Stimulated activated CD4-positive, alpha-beta T cell treated with anti-CD3 and anti-CD28 coated beads, Interleukin-12 subunit alpha, Interleukin-12 subunit beta, amount 100 ng/mL, for 24 hours (primary cell): ENCODE data around the gene GNG8.
"Not testable (repeated sequence)": the region's sequence is repeated elsewhere in the genome, so short reads cannot be mapped to it uniquely, and the experiment has no call there.

ENCODE experiments used
- DNase-seq, 2 experiments: peaks; one replicate each; pipeline ENCODE4 v3.0.0-alpha.2; 2020; ENCODE audit warnings: low read depth in 2 of 2

Gene GNG8

GRCh38 chr19:46646402-46646801, 10.4 kb upstream of the GNG8 start:
- no peak for DNase-seq

GRCh38 chr19:46644720-46645119, 8.7 kb upstream of the GNG8 start:
- DNase-seq, result no peak

- no peak for DNase-seq
Observed at GRCh38 chr19:46640656-46641055, 4.7 kb upstream of the GNG8 start.

- no peak for DNase-seq
Observed at GRCh38 chr19:46639358-46640182, 3.6 kb upstream of the GNG8 start.

- DNase-seq, result no peak
Observed at GRCh38 chr19:46637224-46637623, 1.2 kb upstream of the GNG8 start.

GRCh38 chr19:46634656-46635218, 1.3 kb downstream of the GNG8 start:
- no peak for DNase-seq

GRCh38 chr19:46634045-46634655, 1.9 kb downstream of the GNG8 start:
- DNase-seq, result peak; percentile 85 to 96

GRCh38 chr19:46633130-46633529, 2.9 kb downstream of the GNG8 start:
- no peak for DNase-seq

- DNase-seq, result no peak
Observed at GRCh38 chr19:46631481-46631880, 4.5 kb downstream of the GNG8 start.

- DNase-seq, result no peak
Observed at GRCh38 chr19:46630586-46631205, 5.3 kb downstream of the GNG8 start.

- DNase-seq, result no peak
Observed at GRCh38 chr19:46629546-46630025, 6.4 kb downstream of the GNG8 start.

GRCh38 chr19:46628970-46629369, 7.0 kb downstream of the GNG8 start:
- DNase-seq, result not testable (repeated sequence)

GRCh38 chr19:46626446-46626845, 9.6 kb downstream of the GNG8 start:
- no peak for DNase-seq

- no peak for DNase-seq
Observed at GRCh38 chr19:46625731-46626130, 10.3 kb downstream of the GNG8 start.

GRCh38 chr19:46624958-46625661, 10.9 kb downstream of the GNG8 start, which contains the start of gene PTGIR:
PTGIR (minus strand) TSS chr19:46625089; CDS start chr19:46624225, 864 bp downstream.
- peak in 1 of 2 experiments; percentile 39 for DNase-seq

- DNase-seq, result no peak
Observed at GRCh38 chr19:46623915-46624502, 12.0 kb downstream of the GNG8 start.

GRCh38 chr19:46622118-46622446, 13.9 kb downstream of the GNG8 start:
- no peak for DNase-seq

GRCh38 chr19:46621191-46622117, 14.5 kb downstream of the GNG8 start:
- no peak for DNase-seq

GRCh38 chr19:46620716-46621115, 15.3 kb downstream of the GNG8 start:
- no peak for DNase-seq

GRCh38 chr19:46620267-46620666, 15.7 kb downstream of the GNG8 start:
- DNase-seq, result no peak
